ENCODE results near the gene JHY.

GRCh38 chr11:123006860-123007542 lies 124.4 kb downstream of the JHY start:
- TF ChIP-seq CTCF (IDR thresholded peaks at IDR 0.05; ENCODE audit: insufficient read depth, low read length) (no peak), REST (IDR thresholded peaks at IDR 0.05; ENCODE audit: insufficient replicate concordance, low read depth) (no peak)

All from HL-60 (cell line).